B cell (primary cell): ENCODE data around the gene JMJD8. TPM values are rescaled to one million over a fixed set of nuclear protein-coding genes. Genes with fewer than 3 reads are reported as not detected.

Experiments used
- ATAC-seq: fragments of 200-7000 bp; cut with Tn5 transposase; one replicate; pipeline ENCODE4 v1.10.0; 2021; ENCODE audit warnings: low read depth, mild to moderate bottlenecking, moderate number of reproducible peaks, moderate library complexity
- CTCF ChIA-PET: fragments of 350-600 bp; sonication (Branson Sonifier 250); formaldehyde crosslinking; loops from one replicate; lab custom pipeline; 2021; ENCODE audit warnings: antibody characterized with exemption, inconsistent platforms; lab: Charles Lee
- POLR2A ChIA-PET: fragments of 350-600 bp; sonication (Branson Sonifier 250); formaldehyde crosslinking; loops from one replicate; lab custom pipeline; 2021; ENCODE audit warnings: antibody characterized with exemption; lab: Charles Lee
- DNase-seq: peaks from one replicate; pipeline ENCODE4 v3.0.0; 2013
- H2AFZ ChIP-seq: 2 replicates; pipeline ENCODE4 v1.6.1; 2012; ENCODE audit warnings: mild to moderate bottlenecking, low read depth, low read length; ENCODE audit not compliant: insufficient read depth, poor library complexity, severe bottlenecking
- H3K27ac ChIP-seq, 2 donors: 1 replicate in 1 of 2; 2 replicates in 1 of 2; pipeline ENCODE4 v1.5.1; 2012 to 2013; ENCODE audit warnings: low read length in 2 of 2, mild to moderate bottlenecking in 2 of 2, moderate library complexity in 1 of 2
- H3K27me3 ChIP-seq, 4 experiments: fragments of 200-600 bp in 1 of 4; sonication (generic) in 1 of 4; replicated peaks in 1 of 4; 1 replicate in 2 of 4; 2 replicates in 2 of 4; pipeline versions ENCODE4 v1.6.1 to v1.7.0; 2013 to 2016; ENCODE audit warnings: low read length in 3 of 4, mild to moderate bottlenecking in 2 of 4, mixed read lengths in 1 of 4, moderate library complexity in 1 of 4; ENCODE audit not compliant: insufficient read depth in 4 of 4, control insufficient read depth in 3 of 4; ENCODE audit errors: control extremely low read depth in 1 of 4
- H3K36me3 ChIP-seq, 2 experiments: replicated peaks in 1 of 2; 1 replicate in 1 of 2; 2 replicates in 1 of 2; pipeline versions ENCODE4 v1.6.1 to v1.7.1; 2013; ENCODE audit warnings: low read length in 1 of 2; ENCODE audit not compliant: insufficient read depth in 2 of 2, control insufficient read depth in 1 of 2; ENCODE audit errors: control extremely low read depth in 1 of 2, extremely low read depth in 1 of 2
- H3K4me1 ChIP-seq, 2 donors: fragments of 200-600 bp in 1 of 2; sonication (generic) in 1 of 2; 1 replicate in 1 of 2; 2 replicates in 1 of 2; pipeline versions ENCODE4 v1.5.1 to v1.6.1; 2013 to 2017; ENCODE audit warnings: low read length in 2 of 2; ENCODE audit not compliant: control insufficient read depth in 2 of 2, insufficient read depth in 2 of 2
- H3K4me2 ChIP-seq: replicated peaks from 2 replicates; pipeline ENCODE3; 2012; ENCODE audit warnings: mild to moderate bottlenecking, low read depth, low read length; ENCODE audit not compliant: poor library complexity, severe bottlenecking
- H3K4me3 ChIP-seq, 5 experiments: fragments of 200-600 bp in 1 of 5; sonication (generic) in 1 of 5; 1 replicate in 3 of 5; 2 replicates in 2 of 5; pipeline versions ENCODE4 v1.5.1 to v1.7.0; 2011 to 2016; ENCODE audit warnings: low read length in 4 of 5, mild to moderate bottlenecking in 4 of 5, low read depth in 2 of 5, control low read depth in 1 of 5, moderate library complexity in 1 of 5; ENCODE audit not compliant: insufficient read depth in 1 of 5; ENCODE audit errors: control extremely low read depth in 1 of 5, extremely low read depth in 1 of 5
- H3K79me2 ChIP-seq: fragments of 200-600 bp; sonication (generic); one replicate; pipeline ENCODE4 v1.6.0; 2016; ENCODE audit warnings: low read length; ENCODE audit not compliant: control insufficient read depth, insufficient read depth
- H3K9ac ChIP-seq: fragments of 200-600 bp; sonication (generic); 2 replicates; pipeline ENCODE4 v1.6.1; 2017; ENCODE audit warnings: mild to moderate bottlenecking, low read length, moderate library complexity
- H3K9me3 ChIP-seq, 3 donors: one replicate each; pipeline versions ENCODE4 v1.6.1 to v1.7.1; 2013; ENCODE audit warnings: low read length in 2 of 3; ENCODE audit not compliant: control insufficient read depth in 2 of 3, insufficient read depth in 1 of 3; ENCODE audit errors: control extremely low read depth in 1 of 3
- H4K20me1 ChIP-seq: 2 replicates; pipeline ENCODE4 v1.6.0; 2012; ENCODE audit warnings: mild to moderate bottlenecking, low read length; ENCODE audit not compliant: insufficient read depth, control insufficient read depth, poor library complexity, severe bottlenecking
- H3K27ac Mint-ChIP-seq: one replicate; pipeline ENCODE4 v1.8.0; 2021; ENCODE audit warnings: mixed read lengths
- H3K27me3 Mint-ChIP-seq: one replicate; pipeline ENCODE4 v1.8.0; 2021; ENCODE audit warnings: mixed read lengths
- H3K4me1 Mint-ChIP-seq: one replicate; pipeline ENCODE4 v1.8.0; 2021; ENCODE audit warnings: mixed read lengths
- H3K4me3 Mint-ChIP-seq: one replicate; pipeline ENCODE4 v1.8.0; 2021; ENCODE audit warnings: mixed read lengths
- H3K9me3 Mint-ChIP-seq: one replicate; pipeline ENCODE4 v1.8.0; 2022; ENCODE audit warnings: mixed read lengths; ENCODE audit not compliant: insufficient read depth
- CTCF ChIP-seq: fragments of 200-600 bp; IDR thresholded peaks from one replicate; pipeline ENCODE4 v1.8.0; 2022; ENCODE audit warnings: antibody characterized with exemption, mild to moderate bottlenecking
- EZH2 ChIP-seq: IDR thresholded peaks from 2 replicates; pipeline ENCODE4 v1.6.1; 2012; ENCODE audit warnings: borderline replicate concordance, low read depth, mild to moderate bottlenecking, moderate library complexity, low read length; ENCODE audit not compliant: insufficient read depth, poor library complexity, severe bottlenecking
- WGBS: methylation state at CpG from one replicate; pipeline ENCODE4 v1.1.5; 2013; ENCODE audit warnings: missing lambda C conversion rate; ENCODE audit not compliant: insufficient coverage; 5-methylcytosine and 5-hydroxymethylcytosine counted together
- intact Hi-C: fragments of 100-400 bp; cut with micrococcal nuclease; formaldehyde crosslinking; loops from one replicate; pipeline ENCODE4 v1.10.0; 2022
- polyA plus RNA-seq: library from polyadenylated mRNA; depleted of rRNA; stranded (reverse); fragments of >200 nt; gene quantifications from 2 replicates; pipeline ENCODE4 v1.2.3, GENCODE V29; 2012
- total RNA-seq, 2 donors: library from RNA; stranded (reverse); fragments of 120-200 nt in 1 of 2; gene quantifications; 1 replicate in 1 of 2; 2 replicates in 1 of 2; pipeline versions ENCODE4 v1.2.3 to v1.2.4, GENCODE V29; 2013 to 2022

JMJD8 gene
- total and polyA plus RNA-seq, 2 donors (not counting 1 experiment from before 2014, with no cell fraction given) = 46.3 to 69.3 TPM

GRCh38 chr16:634051-634670 is 50.0 kb downstream of the JMJD8 start:
- CTCF ChIA-PET = no interaction called here
- Mint-ChIP-seq H3K4me1 (peaks cover 15% of the 10 kb centered on the region), H3K27me3 (no peaks in the 10 kb centered on the region), H3K9me3 (no peaks in the 10 kb centered on the region), H3K4me3 (peak overlapping the region; percentile 61), H3K27ac (peak overlapping the region; percentile 50)
- peaks cover 10 to 29% of the 10 kb centered on the region in 2 donors for H3K4me1 ChIP-seq
- H3K4me3 ChIP-seq = no peak overlapping the region
- no peaks in the 10 kb centered on the region for H3K27me3 ChIP-seq
- no peak overlapping the region for H3K4me2 ChIP-seq
- no peaks in the 10 kb centered on the region for H3K9me3 ChIP-seq
- peaks cover 0 to 3% of the 10 kb centered on the region in 2 experiments for H3K36me3 ChIP-seq
- H4K20me1 ChIP-seq = peaks cover 13% of the 10 kb centered on the region
- intact Hi-C loops = no loop called here
- no peak for TF ChIP-seq EZH2
- no peak for TF ChIP-seq CTCF
- peaks cover 10% of the 10 kb centered on the region for H3K79me2 ChIP-seq
- ATAC-seq = no peak
- no peak overlapping the region for H3K9ac ChIP-seq
- WGBS = 96% methylated on average over 20 of the region's 22 CpGs
- POLR2A ChIA-PET = no interaction called here
- no peak for DNase-seq
- H3K27ac ChIP-seq = no peak overlapping the region
- H2AFZ ChIP-seq = no peak overlapping the region

- CTCF ChIA-PET = no interaction called here
- whole genome bisulfite sequencing = 98% methylated on average over 69 of the region's 74 CpGs
- ATAC-seq = no peak
These were observed 50.6 kb downstream of the JMJD8 start for GRCh38 chr16:633336-634050.

More at GRCh38 chr16:633336-634050, 50.6 kb downstream of the JMJD8 start:
- TF ChIP-seq EZH2 (no peak), CTCF (no peak)
- Histone ChIP-seq H4K20me1 (peaks cover 13% of the 10 kb centered on the region), H2AFZ (no peak overlapping the region), H3K79me2 (peaks cover 10% of the 10 kb centered on the region), H3K4me1 (peaks cover 6 to 23% of the 10 kb centered on the region in 2 donors), H3K36me3 (peaks cover 0 to 3% of the 10 kb centered on the region in 2 experiments), H3K27ac (no peak overlapping the region), H3K4me3 (no peak overlapping the region), H3K4me2 (no peak overlapping the region), H3K9me3 (no peaks in the 10 kb centered on the region), H3K27me3 (no peaks in the 10 kb centered on the region), H3K9ac (no peak overlapping the region)
- peak; percentile 23 for DNase-seq
- Mint-ChIP-seq H3K27me3 (no peaks in the 10 kb centered on the region), H3K4me1 (peaks cover 11% of the 10 kb centered on the region), H3K27ac (no peak overlapping the region), H3K4me3 (no peak overlapping the region), H3K9me3 (no peaks in the 10 kb centered on the region)
- intact Hi-C loops = no loop called here
- POLR2A ChIA-PET = no interaction called here
